Dermis microvascular lymphatic vessel endothelial cell (primary cell): ENCODE measurements around the gene FYB1. TPM values are rescaled to one million over a fixed set of nuclear protein-coding genes. Genes with fewer than 3 reads are reported as not detected.

Source experiments
- DNase-seq, 2 donors: peaks; one replicate each; pipeline versions ENCODE4 v3.0.0 to v3.0.0-alpha.2; 2010; ENCODE audit warnings: low read depth in 2 of 2
- total RNA-seq: library from RNA; depleted of rRNA; stranded (reverse); fragments of >200 nt; gene quantifications from 2 replicates; pipeline ENCODE4 v1.2.1, GENCODE V29; 2014

FYB1 gene
- total RNA-seq, 1 donor from 2014 or later = not detected

DNA sequence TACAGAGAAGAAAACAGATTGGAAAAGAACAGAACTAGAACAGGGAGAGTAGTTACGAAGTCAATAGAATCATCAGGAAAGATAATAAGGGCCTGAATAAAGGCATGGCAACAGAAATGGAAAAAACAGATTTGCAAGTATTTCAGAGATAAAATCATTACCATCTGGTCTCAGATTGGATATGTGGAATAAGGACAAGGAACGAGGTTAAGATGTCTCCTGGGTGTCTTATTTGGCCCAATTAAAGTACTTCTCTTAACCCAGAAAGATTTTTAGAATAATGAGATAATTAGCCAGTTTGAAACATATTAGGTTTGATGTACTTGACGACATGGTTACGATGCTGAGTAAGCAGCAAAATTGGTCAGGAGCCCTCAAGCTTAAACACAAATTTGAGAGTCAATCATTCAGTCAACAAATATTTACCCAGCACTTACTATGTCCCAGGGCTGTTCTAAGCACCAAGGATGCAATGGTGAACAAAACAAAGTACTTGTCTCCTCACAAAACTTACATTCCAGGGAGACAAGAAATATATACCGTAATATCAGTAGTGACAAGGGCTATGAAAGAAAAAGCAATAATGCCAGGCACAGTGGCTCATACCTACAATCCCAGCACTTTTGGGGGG, 163.5 kb downstream of the FYB1 start:
- DNase-seq = no peak

Other genes starting within 250 kb of the FYB1 start
- gene RICTOR, start 145.2 kb downstream of the FYB1 start, total RNA-seq = 20.4 and 25.3 TPM in 2 replicates
- gene C9, start 144.9 kb upstream of the FYB1 start, total RNA-seq = under 0.01 and 0.25 TPM in 2 replicates
- gene DAB2, start 205.4 kb upstream of the FYB1 start, total RNA-seq = 77.5 and 222 TPM in 2 replicates